Measurements from ENCODE around the gene TMEM131. TPM values are rescaled to one million over a fixed set of nuclear protein-coding genes. Genes with fewer than 3 reads are reported as not detected.
A peak's percentile ranks its signal among the peaks of the same experiment; 100 is the strongest.

Gene TMEM131
- total and polyA plus RNA-seq, 9 donors, result 25.4 to 54.7 (median 41.6) TPM

GRCh38 chr2:97936199-97936598, 59.5 kb downstream of the TMEM131 start:
- Histone ChIP-seq H3K27me3 (ENCODE audit: control insufficient read depth, insufficient read depth, low read length) (no peaks in the 10 kb centered on the region), H3K4me3 (ENCODE audit: low read length) (no peak overlapping the region), H3K9me3 (replicated peaks; ENCODE audit: control insufficient read depth, low read depth, low read length) (no peaks in the 10 kb centered on the region), H3K27ac (ENCODE audit: low read length) (peak overlapping the region; percentile 22), H3K36me3 (ENCODE audit: control insufficient read depth, insufficient read depth, low read length) (no peaks in the 10 kb centered on the region), H3K4me1 (ENCODE audit: control insufficient read depth, insufficient read depth, low read length) (peaks cover 7% of the 10 kb centered on the region)
- peak; percentile 69 for DNase-seq
- WGBS (ENCODE audit: insufficient coverage), result 0% methylated on average over 2 of the region's 5 CpGs

GRCh38 chr2:97935719-97936161, 60.0 kb downstream of the TMEM131 start:
- H3K9me3 ChIP-seq (replicated peaks; ENCODE audit: control insufficient read depth, low read depth, low read length), result no peaks in the 10 kb centered on the region
- H3K4me1 ChIP-seq (ENCODE audit: control insufficient read depth, insufficient read depth, low read length), result peaks cover 7% of the 10 kb centered on the region
- H3K27ac ChIP-seq (ENCODE audit: low read length), result peak overlapping the region; percentile 22
- no peak overlapping the region for H3K4me3 ChIP-seq (ENCODE audit: low read length)
- no peaks in the 10 kb centered on the region for H3K27me3 ChIP-seq (ENCODE audit: control insufficient read depth, insufficient read depth, low read length)
- peak; percentile 87 for DNase-seq
- H3K36me3 ChIP-seq (ENCODE audit: control insufficient read depth, insufficient read depth, low read length), result no peaks in the 10 kb centered on the region
- 12% methylated on average over 2 of the region's 2 CpGs for WGBS (ENCODE audit: insufficient coverage)

- Histone ChIP-seq H3K27me3 (ENCODE audit: control insufficient read depth, insufficient read depth, low read length) (no peaks in the 10 kb centered on the region), H3K36me3 (ENCODE audit: control insufficient read depth, insufficient read depth, low read length) (no peaks in the 10 kb centered on the region), H3K4me1 (ENCODE audit: control insufficient read depth, insufficient read depth, low read length) (peaks cover 7% of the 10 kb centered on the region), H3K27ac (ENCODE audit: low read length) (no peak overlapping the region), H3K9me3 (replicated peaks; ENCODE audit: control insufficient read depth, low read depth, low read length) (no peaks in the 10 kb centered on the region), H3K4me3 (ENCODE audit: low read length) (no peak overlapping the region)
- 100% methylated on average over 1 of the region's 4 CpGs for WGBS (ENCODE audit: insufficient coverage)
- DNase-seq, result no peak
These were observed 62.6 kb downstream of the TMEM131 start for GRCh38 chr2:97932975-97933662.

- Histone ChIP-seq H3K36me3 (ENCODE audit: control insufficient read depth, insufficient read depth, low read length) (no peaks in the 10 kb centered on the region), H3K4me1 (ENCODE audit: control insufficient read depth, insufficient read depth, low read length) (peaks cover 7% of the 10 kb centered on the region), H3K27me3 (ENCODE audit: control insufficient read depth, insufficient read depth, low read length) (no peaks in the 10 kb centered on the region), H3K9me3 (replicated peaks; ENCODE audit: control insufficient read depth, low read depth, low read length) (no peaks in the 10 kb centered on the region), H3K27ac (ENCODE audit: low read length) (no peak overlapping the region), H3K4me3 (ENCODE audit: low read length) (no peak overlapping the region)
- DNase-seq, result no peak
These were observed 63.9 kb downstream of the TMEM131 start for GRCh38 chr2:97931858-97932225.

GRCh38 chr2:97931118-97931857, 64.5 kb downstream of the TMEM131 start:
- H3K27ac ChIP-seq (ENCODE audit: low read length), result no peak overlapping the region
- no peaks in the 10 kb centered on the region for H3K27me3 ChIP-seq (ENCODE audit: control insufficient read depth, insufficient read depth, low read length)
- DNase-seq, result peak; percentile 21
- no peaks in the 10 kb centered on the region for H3K36me3 ChIP-seq (ENCODE audit: control insufficient read depth, insufficient read depth, low read length)
- H3K9me3 ChIP-seq (replicated peaks; ENCODE audit: control insufficient read depth, low read depth, low read length), result no peaks in the 10 kb centered on the region
- H3K4me1 ChIP-seq (ENCODE audit: control insufficient read depth, insufficient read depth, low read length), result peaks cover 7% of the 10 kb centered on the region
- WGBS (ENCODE audit: insufficient coverage), result 80% methylated on average over 1 of the region's 3 CpGs
- H3K4me3 ChIP-seq (ENCODE audit: low read length), result no peak overlapping the region

DNA sequence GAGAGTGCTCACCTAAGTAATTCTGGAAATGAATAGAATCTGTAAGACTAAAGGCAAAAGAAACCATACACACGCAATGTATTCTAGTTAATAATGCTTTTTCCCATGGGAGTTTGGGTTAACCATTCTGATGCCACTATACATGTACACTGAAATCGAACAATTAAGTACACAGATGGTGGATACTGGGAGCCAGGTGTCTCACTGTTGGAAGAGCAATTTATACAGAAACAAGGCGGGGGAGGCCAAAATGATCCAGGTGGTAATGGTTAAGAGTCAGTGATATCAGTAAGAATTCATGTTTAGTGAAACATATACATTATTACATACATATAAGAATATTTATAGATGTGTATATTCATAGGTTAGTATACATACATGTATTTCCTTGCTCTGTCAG, 67.2 kb downstream of the TMEM131 start:
- Histone ChIP-seq H3K4me1 (ENCODE audit: control insufficient read depth, insufficient read depth, low read length) (no peaks in the 10 kb centered on the region), H3K36me3 (ENCODE audit: control insufficient read depth, insufficient read depth, low read length) (peaks cover 16% of the 10 kb centered on the region), H3K27me3 (ENCODE audit: control insufficient read depth, insufficient read depth, low read length) (no peaks in the 10 kb centered on the region), H3K9me3 (replicated peaks; ENCODE audit: control insufficient read depth, low read depth, low read length) (no peaks in the 10 kb centered on the region), H3K4me3 (ENCODE audit: low read length) (no peak overlapping the region), H3K27ac (ENCODE audit: low read length) (no peak overlapping the region)
- WGBS (ENCODE audit: insufficient coverage), result no CpG with 5 or more reads among the region's 3 CpGs
- DNase-seq, result no peak

DNA sequence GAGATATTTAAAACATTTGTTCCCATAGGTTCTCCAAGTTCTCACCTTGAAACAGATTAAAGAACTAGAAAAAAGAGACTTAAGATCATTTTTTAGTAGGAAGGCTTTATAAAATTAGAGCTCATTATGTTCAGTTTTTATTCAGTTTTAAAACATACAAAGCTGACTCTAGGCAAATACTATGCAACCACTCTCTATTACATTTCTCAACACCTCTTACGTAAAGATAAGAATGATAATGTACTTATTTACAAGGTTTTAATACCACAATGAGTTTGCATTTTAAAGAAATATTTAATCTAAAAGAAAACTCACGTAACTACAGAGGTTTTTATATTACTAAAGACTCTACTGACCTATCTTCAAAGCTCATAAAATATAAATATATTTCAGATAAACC, 68.8 kb downstream of the TMEM131 start:
- Histone ChIP-seq H3K4me1 (ENCODE audit: control insufficient read depth, insufficient read depth, low read length) (no peaks in the 10 kb centered on the region), H3K27me3 (ENCODE audit: control insufficient read depth, insufficient read depth, low read length) (no peaks in the 10 kb centered on the region), H3K4me3 (ENCODE audit: low read length) (no peak overlapping the region), H3K36me3 (ENCODE audit: control insufficient read depth, insufficient read depth, low read length) (peaks cover 16% of the 10 kb centered on the region), H3K27ac (ENCODE audit: low read length) (no peak overlapping the region), H3K9me3 (replicated peaks; ENCODE audit: control insufficient read depth, low read depth, low read length) (no peaks in the 10 kb centered on the region)
- no CpG with 5 or more reads among the region's 2 CpGs for WGBS (ENCODE audit: insufficient coverage)
- no peak for DNase-seq

GRCh38 chr2:97924194-97924593, 71.6 kb downstream of the TMEM131 start:
- Histone ChIP-seq H3K27me3 (ENCODE audit: control insufficient read depth, insufficient read depth, low read length) (no peaks in the 10 kb centered on the region), H3K9me3 (replicated peaks; ENCODE audit: control insufficient read depth, low read depth, low read length) (no peaks in the 10 kb centered on the region), H3K27ac (ENCODE audit: low read length) (no peak overlapping the region), H3K4me1 (ENCODE audit: control insufficient read depth, insufficient read depth, low read length) (no peaks in the 10 kb centered on the region), H3K36me3 (ENCODE audit: control insufficient read depth, insufficient read depth, low read length) (peaks cover 16% of the 10 kb centered on the region), H3K4me3 (ENCODE audit: low read length) (no peak overlapping the region)
- WGBS (ENCODE audit: insufficient coverage), result 98% methylated on average over 4 of the region's 4 CpGs
- DNase-seq, result no peak

DNA sequence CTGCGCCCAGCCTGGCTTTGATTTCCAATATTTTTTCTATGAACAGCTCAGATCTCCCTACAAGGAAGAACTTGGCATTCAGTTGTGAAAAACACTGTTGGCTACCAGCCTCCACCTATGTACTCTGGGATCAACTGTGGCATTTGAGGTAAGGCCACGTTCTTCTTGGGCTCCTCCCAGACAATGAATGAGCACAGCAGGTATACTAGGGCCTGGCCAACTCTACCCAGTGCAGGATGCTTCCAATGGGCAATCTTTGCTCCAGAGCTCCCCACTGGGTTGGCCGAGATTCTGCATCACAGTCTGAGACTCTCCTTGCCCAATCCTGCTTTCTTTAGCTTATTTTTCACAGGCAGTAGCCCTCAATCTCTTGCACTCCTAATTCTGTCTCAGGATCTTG, 75.9 kb downstream of the TMEM131 start:
- Histone ChIP-seq H3K4me1 (ENCODE audit: control insufficient read depth, insufficient read depth, low read length) (no peaks in the 10 kb centered on the region), H3K27me3 (ENCODE audit: control insufficient read depth, insufficient read depth, low read length) (no peaks in the 10 kb centered on the region), H3K27ac (ENCODE audit: low read length) (no peak overlapping the region), H3K4me3 (ENCODE audit: low read length) (no peak overlapping the region), H3K9me3 (replicated peaks; ENCODE audit: control insufficient read depth, low read depth, low read length) (no peaks in the 10 kb centered on the region), H3K36me3 (ENCODE audit: control insufficient read depth, insufficient read depth, low read length) (peaks cover 9% of the 10 kb centered on the region)
- no peak for DNase-seq
- WGBS (ENCODE audit: insufficient coverage), result 87% methylated on average over 3 of the region's 3 CpGs

DNA sequence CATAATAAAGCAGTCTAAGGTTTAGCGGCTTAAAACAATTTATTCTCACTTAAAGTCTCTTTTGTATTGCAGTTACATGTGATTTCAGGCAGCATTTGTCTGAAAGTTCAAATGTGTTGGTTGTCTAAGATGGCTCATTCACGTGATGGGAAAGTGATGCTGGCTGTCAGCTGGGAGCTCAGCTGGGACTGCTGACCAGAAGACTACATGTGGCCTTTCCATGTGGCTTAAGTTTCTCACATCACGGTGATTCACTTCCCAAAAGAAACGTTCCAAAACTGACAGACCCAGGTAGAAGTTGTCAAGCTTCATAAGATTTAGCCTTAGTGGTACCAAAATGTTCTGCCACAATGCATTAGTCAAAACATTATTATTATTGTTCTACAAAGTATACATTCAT, 76.9 kb downstream of the TMEM131 start:
- Histone ChIP-seq H3K36me3 (ENCODE audit: control insufficient read depth, insufficient read depth, low read length) (no peaks in the 10 kb centered on the region), H3K4me1 (ENCODE audit: control insufficient read depth, insufficient read depth, low read length) (no peaks in the 10 kb centered on the region), H3K27ac (ENCODE audit: low read length) (no peak overlapping the region), H3K4me3 (ENCODE audit: low read length) (no peak overlapping the region), H3K27me3 (ENCODE audit: control insufficient read depth, insufficient read depth, low read length) (no peaks in the 10 kb centered on the region), H3K9me3 (replicated peaks; ENCODE audit: control insufficient read depth, low read depth, low read length) (no peaks in the 10 kb centered on the region)
- no peak for DNase-seq
- 77% methylated on average over 2 of the region's 4 CpGs for WGBS (ENCODE audit: insufficient coverage)
